SK-N-SH (cell line): ENCODE data around the gene OR2S2. TPM values are rescaled to one million over a fixed set of nuclear protein-coding genes. Genes with fewer than 3 reads are reported as not detected.

Experiments
- CTCF ChIA-PET: fragments of 300-600, 350-600 bp; formaldehyde crosslinking; extraction: SDS; loops from one replicate; lab custom pipeline; 2021; lab: Yijun Ruan, JAX
- POLR2A ChIA-PET: fragments of 350-600 bp; sonication (Branson Sonifier 250); formaldehyde crosslinking; extraction: SDS; loops from one replicate; lab custom pipeline; 2020; ENCODE audit warnings: antibody characterized with exemption, inconsistent platforms; lab: Yijun Ruan, JAX
- DNase-seq: peaks from one replicate; pipeline ENCODE4 v3.0.0; 2012
- H2AFZ ChIP-seq: fragments of 200-600 bp; sonication (generic); 2 replicates; pipeline ENCODE4 v1.8.1; 2016; ENCODE audit warnings: antibody characterized with exemption, mild to moderate bottlenecking, low read depth
- H3F3A ChIP-seq: fragments of 200-600 bp; sonication (generic); replicated peaks from 2 replicates; pipeline ENCODE3; 2016; ENCODE audit warnings: antibody characterized with exemption, mild to moderate bottlenecking; ENCODE audit not compliant: insufficient read depth
- H3K27ac ChIP-seq, 2 experiments: fragments of 200-500 bp in 1 of 2; fragments of 200-600 bp in 1 of 2; sonication (Bioruptor generic) in 1 of 2; sonication (generic), shearing (Covaris generic) in 1 of 2; 2 replicates each; pipeline versions ENCODE4 v1.5.1 to v1.6.1; 2014 to 2016; ENCODE audit warnings: low read depth in 2 of 2, inconsistent platforms in 1 of 2, low read length in 1 of 2, mild to moderate bottlenecking in 1 of 2, mixed read lengths in 1 of 2
- H3K27me3 ChIP-seq: fragments of 200-600 bp; sonication (generic), shearing (Covaris generic); 2 replicates; pipeline ENCODE4 v1.6.1; 2016; ENCODE audit warnings: mixed run types; ENCODE audit not compliant: insufficient read depth
- H3K36me3 ChIP-seq, 2 experiments: fragments of 200-500 bp in 1 of 2; fragments of 200-600 bp in 1 of 2; sonication (Bioruptor generic) in 1 of 2; sonication (generic) in 1 of 2; replicated peaks in 1 of 2; 2 replicates each; pipeline versions ENCODE3 to v1.5.1; 2014 to 2016; ENCODE audit warnings: low read length in 1 of 2, mild to moderate bottlenecking in 1 of 2; ENCODE audit not compliant: insufficient read depth in 2 of 2, control insufficient read depth in 1 of 2
- H3K4me1 ChIP-seq, 2 experiments: fragments of 200-500 bp in 1 of 2; fragments of 200-600 bp in 1 of 2; sonication (Bioruptor generic) in 1 of 2; sonication (generic), shearing (Covaris generic) in 1 of 2; 2 replicates each; pipeline versions ENCODE4 v1.5.1 to v1.6.1; 2014 to 2016; ENCODE audit warnings: low read depth in 1 of 2, low read length in 1 of 2, mixed run types in 1 of 2; ENCODE audit not compliant: insufficient read depth in 2 of 2, control insufficient read depth in 1 of 2
- H3K4me2 ChIP-seq: fragments of 200-600 bp; sonication (generic), shearing (Covaris generic); 2 replicates; pipeline ENCODE4 v1.6.1; 2017; ENCODE audit warnings: mixed run types
- H3K4me3 ChIP-seq, 2 experiments: fragments of 200-500 bp in 1 of 2; fragments of 200-600 bp in 1 of 2; sonication (Bioruptor generic) in 1 of 2; sonication (generic), shearing (Covaris generic) in 1 of 2; 2 replicates each; pipeline versions ENCODE4 v1.5.1 to v1.8.1; 2014 to 2016; ENCODE audit warnings: low read depth in 2 of 2, inconsistent platforms in 1 of 2, low read length in 1 of 2, mild to moderate bottlenecking in 1 of 2, mixed read lengths in 1 of 2, moderate library complexity in 1 of 2
- H3K79me2 ChIP-seq: fragments of 200-600 bp; sonication (generic); 2 replicates; pipeline ENCODE4 v1.8.1; 2017; ENCODE audit warnings: mild to moderate bottlenecking; ENCODE audit not compliant: insufficient read depth
- H3K9ac ChIP-seq: fragments of 200-600 bp; sonication (generic); 2 replicates; pipeline ENCODE4 v1.6.1; 2017; ENCODE audit warnings: mixed run types
- H3K9me2 ChIP-seq: fragments of 200-600 bp; sonication (generic); 2 replicates; pipeline ENCODE4 v1.6.1; 2017; ENCODE audit warnings: mixed run types
- H3K9me3 ChIP-seq: fragments of 200-600 bp; sonication (generic); 2 replicates; pipeline ENCODE4 v1.6.1; 2017; ENCODE audit warnings: mixed run types, mild to moderate bottlenecking, moderate library complexity
- H4K20me1 ChIP-seq: fragments of 200-600 bp; sonication (generic); 2 replicates; pipeline ENCODE4 v1.6.1; 2017; ENCODE audit warnings: mild to moderate bottlenecking, mixed run types; ENCODE audit not compliant: insufficient read depth
- ELF1 ChIP-seq: IDR thresholded peaks from 2 replicates; pipeline ENCODE4 v1.4.0; 2012
- EP300 ChIP-seq, 2 experiments: IDR thresholded peaks; 2 replicates each; pipeline versions ENCODE4 v1.4.0 to v1.6.1; 2012; ENCODE audit warnings: borderline replicate concordance in 1 of 2, low read depth in 1 of 2, low read length in 1 of 2
- FOXJ3 ChIP-seq: sonication (generic); formaldehyde crosslinking; IDR thresholded peaks from 2 replicates; pipeline ENCODE4 v1.5.1; 2020; ENCODE audit warnings: mild to moderate bottlenecking, missing genetic modification reagents
- JUND ChIP-seq: IDR thresholded peaks from 2 replicates; pipeline ENCODE4 v1.4.0; 2012
- MXI1 ChIP-seq: IDR thresholded peaks from 2 replicates; pipeline ENCODE4 v1.6.1; 2012; ENCODE audit warnings: mild to moderate bottlenecking, low read depth, low read length, improper control_type of control experiment
- NFIC ChIP-seq: IDR thresholded peaks from 2 replicates; pipeline ENCODE4 v1.4.0; 2012; ENCODE audit warnings: borderline replicate concordance
- NRF1 ChIP-seq: IDR thresholded peaks from 2 replicates; pipeline ENCODE4 v1.6.1; 2012; ENCODE audit warnings: low read depth, mild to moderate bottlenecking, low read length
- RCOR1 ChIP-seq: fragments of 150-350 bp; IDR thresholded peaks from 2 replicates; pipeline ENCODE4 v1.6.1; 2017; ENCODE audit warnings: antibody characterized with exemption, low read length
- RFX5 ChIP-seq: IDR thresholded peaks from 2 replicates; pipeline ENCODE4 v1.6.1; 2012; ENCODE audit warnings: mild to moderate bottlenecking, improper control_type of control experiment, low read length
- SIN3A ChIP-seq: IDR thresholded peaks from 2 replicates; pipeline ENCODE4 v1.6.1; 2012; ENCODE audit warnings: low read depth, mild to moderate bottlenecking, low read length, moderate library complexity, borderline replicate concordance
- SMC3 ChIP-seq: IDR thresholded peaks from 2 replicates; pipeline ENCODE4 v1.6.1; 2012; ENCODE audit warnings: low read depth, low read length, improper control_type of control experiment
- TAF1 ChIP-seq: IDR thresholded peaks from 2 replicates; pipeline ENCODE4 v1.6.1; 2012; ENCODE audit warnings: low read depth, mild to moderate bottlenecking, low read length, moderate library complexity, borderline replicate concordance
- TCF12 ChIP-seq: IDR thresholded peaks from 2 replicates; pipeline ENCODE4 v1.4.0; 2012
- TEAD4 ChIP-seq: IDR thresholded peaks from 2 replicates; pipeline ENCODE4 v1.4.0; 2012; ENCODE audit warnings: mild to moderate bottlenecking, borderline replicate concordance; ENCODE audit not compliant: insufficient read depth
- YY1 ChIP-seq: IDR thresholded peaks from 2 replicates; pipeline ENCODE4 v1.4.0; 2012; ENCODE audit warnings: low read depth, mild to moderate bottlenecking
- WGBS: methylation state at CpG from one replicate; pipeline ENCODE4 v1.1.6; 2017; ENCODE audit warnings: low lambda C conversion rate; 5-methylcytosine and 5-hydroxymethylcytosine counted together
- polyA plus RNA-seq, 3 experiments: library from polyadenylated mRNA; depleted of rRNA; stranded (reverse); fragments of >200 nt; gene quantifications; 2 replicates each; pipeline ENCODE4 v1.2.3, GENCODE V29; 2012
- TF ChIP-seq, protein P1 (sequence below): IDR thresholded peaks from 2 replicates; pipeline ENCODE4 v1.4.0; 2012; ENCODE audit warnings: low read depth, borderline replicate concordance
- TF ChIP-seq, protein P2 (sequence below): IDR thresholded peaks from 2 replicates; pipeline ENCODE4; 2012
- TF ChIP-seq, protein P3 (sequence below): IDR thresholded peaks from 2 replicates; pipeline ENCODE4 v1.4.0; 2012; ENCODE audit warnings: low read depth, borderline replicate concordance

The OR2S2 gene
- polyA plus RNA-seq, 1 of the 3 experiments (the other 2 are of a cell fraction) = not detected

DNA sequence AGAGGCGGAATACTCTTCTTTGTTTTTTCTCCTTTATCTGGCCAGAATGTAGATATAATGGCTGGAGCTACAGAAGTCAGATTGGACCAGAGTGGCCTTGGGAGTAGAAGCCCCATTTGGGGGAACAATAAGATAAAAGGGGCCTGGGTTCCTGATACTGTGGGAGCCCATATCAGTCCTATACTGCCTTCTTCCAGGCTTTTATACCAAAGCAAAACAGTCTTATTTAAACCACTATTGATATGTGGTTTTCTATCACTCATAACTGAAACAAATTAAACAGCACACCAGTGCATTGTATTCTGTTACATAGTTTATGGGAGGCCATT is 34.4 kb downstream of the OR2S2 start:
- Histone ChIP-seq H3K4me1 (peaks cover 0 to 22% of the 10 kb centered on the region in 2 experiments; a peak in 2 of 4 replicates), H2AFZ (peak overlapping the region; percentile 67), H3K9me3 (no peaks in the 10 kb centered on the region), H3K4me3 (peak overlapping the region in 1 of 2 experiments; percentile 41; a peak in 2 of 4 replicates), H3K36me3 (no peaks in the 10 kb centered on the region), H3F3A (peaks cover 52% of the 10 kb centered on the region), H3K27me3 (no peaks in the 10 kb centered on the region), H4K20me1 (no peaks in the 10 kb centered on the region), H3K9ac (peak overlapping the region; percentile 73), H3K4me2 (peak overlapping the region; percentile 59), H3K27ac (peak overlapping the region; percentile 81 to 97; a peak in 3 of 4 replicates), H3K79me2 (no peaks in the 10 kb centered on the region), H3K9me2 (no peaks in the 10 kb centered on the region)
- 92% methylated on average over 1 of the region's 1 CpG for WGBS
- no peak for TF ChIP-seq NRF1
- TF ChIP-seq, protein P1, sequence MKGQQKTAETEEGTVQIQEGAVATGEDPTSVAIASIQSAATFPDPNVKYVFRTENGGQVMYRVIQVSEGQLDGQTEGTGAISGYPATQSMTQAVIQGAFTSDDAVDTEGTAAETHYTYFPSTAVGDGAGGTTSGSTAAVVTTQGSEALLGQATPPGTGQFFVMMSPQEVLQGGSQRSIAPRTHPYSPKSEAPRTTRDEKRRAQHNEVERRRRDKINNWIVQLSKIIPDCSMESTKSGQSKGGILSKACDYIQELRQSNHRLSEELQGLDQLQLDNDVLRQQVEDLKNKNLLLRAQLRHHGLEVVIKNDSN = no peak
- no peak for TF ChIP-seq RFX5
- no peak for TF ChIP-seq NFIC
- no peak for TF ChIP-seq TEAD4
- no peak for TF ChIP-seq SMC3
- no peak for TF ChIP-seq MXI1
- no peak for TF ChIP-seq RCOR1
- no peak for TF ChIP-seq JUND
- CTCF ChIA-PET = interaction anchor here (1.1 to 4.1 kb wide), 5 partner anchors 13 to 133 kb away, joined by 3 to 22 read pairs (median 6); no protein-coding TSS in a partner anchor
- POLR2A ChIA-PET = no interaction called here
- no peak for DNase-seq

DNA sequence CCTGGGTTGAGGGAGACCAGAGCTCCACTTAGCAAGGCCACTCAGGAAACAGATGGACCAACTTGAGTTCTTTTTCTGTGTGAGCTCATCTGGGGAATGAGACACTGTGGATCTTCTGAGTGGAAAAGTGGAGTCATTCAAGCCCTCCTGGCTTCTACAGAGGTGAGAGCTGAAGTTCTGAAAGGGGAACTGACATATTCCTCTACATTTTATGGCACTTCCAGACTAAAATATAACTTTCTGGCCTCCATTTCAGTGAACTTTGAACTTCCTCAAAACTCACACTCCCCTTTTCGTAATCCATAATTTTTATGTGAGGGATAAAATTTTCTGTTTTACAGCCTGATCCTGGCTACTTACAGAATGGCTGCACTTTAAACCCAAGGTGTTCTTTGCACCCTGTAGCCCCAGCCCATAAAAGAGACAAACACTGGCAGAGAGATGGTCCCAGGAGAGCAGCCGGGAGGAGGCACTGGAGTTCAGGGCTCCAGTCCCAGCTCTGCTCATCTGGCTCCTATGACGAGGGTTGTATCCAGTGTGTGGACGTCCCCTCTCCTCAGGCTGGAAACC is 37.8 kb downstream of the OR2S2 start:
- Histone ChIP-seq H3K27me3 (no peaks in the 10 kb centered on the region), H3K4me3 (no peak overlapping the region), H3K4me1 (peaks cover 0 to 19% of the 10 kb centered on the region in 2 experiments; a peak in 2 of 4 replicates), H3K9me2 (no peaks in the 10 kb centered on the region), H3K36me3 (no peaks in the 10 kb centered on the region), H3K79me2 (no peaks in the 10 kb centered on the region), H3K9me3 (no peaks in the 10 kb centered on the region), H3K27ac (no peak overlapping the region), H2AFZ (peak overlapping the region; percentile 52), H3K9ac (no peak overlapping the region), H4K20me1 (no peaks in the 10 kb centered on the region), H3K4me2 (no peak overlapping the region), H3F3A (peaks cover 40% of the 10 kb centered on the region)
- no peak for TF ChIP-seq TCF12
- no peak for TF ChIP-seq TAF1
- no peak for TF ChIP-seq SIN3A
- no peak for TF ChIP-seq EP300 (IDR thresholded peaks at IDR 0.05; ENCODE audit: borderline replicate concordance in 1 of 2, low read depth in 1 of 2, low read length in 1 of 2)
- TF ChIP-seq YY1 = no peak
- TF ChIP-seq, protein P2, sequence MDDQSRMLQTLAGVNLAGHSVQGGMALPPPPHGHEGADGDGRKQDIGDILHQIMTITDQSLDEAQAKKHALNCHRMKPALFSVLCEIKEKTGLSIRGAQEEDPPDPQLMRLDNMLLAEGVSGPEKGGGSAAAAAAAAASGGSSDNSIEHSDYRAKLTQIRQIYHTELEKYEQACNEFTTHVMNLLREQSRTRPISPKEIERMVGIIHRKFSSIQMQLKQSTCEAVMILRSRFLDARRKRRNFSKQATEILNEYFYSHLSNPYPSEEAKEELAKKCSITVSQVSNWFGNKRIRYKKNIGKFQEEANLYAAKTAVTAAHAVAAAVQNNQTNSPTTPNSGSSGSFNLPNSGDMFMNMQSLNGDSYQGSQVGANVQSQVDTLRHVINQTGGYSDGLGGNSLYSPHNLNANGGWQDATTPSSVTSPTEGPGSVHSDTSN = no peak
- TF ChIP-seq ELF1 = no peak
- TF ChIP-seq FOXJ3 = no peak
- TF ChIP-seq, protein P3, sequence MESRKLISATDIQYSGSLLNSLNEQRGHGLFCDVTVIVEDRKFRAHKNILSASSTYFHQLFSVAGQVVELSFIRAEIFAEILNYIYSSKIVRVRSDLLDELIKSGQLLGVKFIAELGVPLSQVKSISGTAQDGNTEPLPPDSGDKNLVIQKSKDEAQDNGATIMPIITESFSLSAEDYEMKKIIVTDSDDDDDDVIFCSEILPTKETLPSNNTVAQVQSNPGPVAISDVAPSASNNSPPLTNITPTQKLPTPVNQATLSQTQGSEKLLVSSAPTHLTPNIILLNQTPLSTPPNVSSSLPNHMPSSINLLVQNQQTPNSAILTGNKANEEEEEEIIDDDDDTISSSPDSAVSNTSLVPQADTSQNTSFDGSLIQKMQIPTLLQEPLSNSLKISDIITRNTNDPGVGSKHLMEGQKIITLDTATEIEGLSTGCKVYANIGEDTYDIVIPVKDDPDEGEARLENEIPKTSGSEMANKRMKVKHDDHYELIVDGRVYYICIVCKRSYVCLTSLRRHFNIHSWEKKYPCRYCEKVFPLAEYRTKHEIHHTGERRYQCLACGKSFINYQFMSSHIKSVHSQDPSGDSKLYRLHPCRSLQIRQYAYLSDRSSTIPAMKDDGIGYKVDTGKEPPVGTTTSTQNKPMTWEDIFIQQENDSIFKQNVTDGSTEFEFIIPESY = no peak
- no peak for TF ChIP-seq MXI1
- ChIA-PET CTCF (interaction anchor here (1.4 to 3.6 kb wide), 4 partner anchors 18 to 104 kb away, joined by 5 to 19 read pairs (median 6); no protein-coding TSS in a partner anchor), POLR2A (no interaction called here)
- 100% methylated on average over 4 of the region's 4 CpGs for WGBS
- no peak for DNase-seq
